Measurements from ENCODE around the gene CBLN3.

DNA sequence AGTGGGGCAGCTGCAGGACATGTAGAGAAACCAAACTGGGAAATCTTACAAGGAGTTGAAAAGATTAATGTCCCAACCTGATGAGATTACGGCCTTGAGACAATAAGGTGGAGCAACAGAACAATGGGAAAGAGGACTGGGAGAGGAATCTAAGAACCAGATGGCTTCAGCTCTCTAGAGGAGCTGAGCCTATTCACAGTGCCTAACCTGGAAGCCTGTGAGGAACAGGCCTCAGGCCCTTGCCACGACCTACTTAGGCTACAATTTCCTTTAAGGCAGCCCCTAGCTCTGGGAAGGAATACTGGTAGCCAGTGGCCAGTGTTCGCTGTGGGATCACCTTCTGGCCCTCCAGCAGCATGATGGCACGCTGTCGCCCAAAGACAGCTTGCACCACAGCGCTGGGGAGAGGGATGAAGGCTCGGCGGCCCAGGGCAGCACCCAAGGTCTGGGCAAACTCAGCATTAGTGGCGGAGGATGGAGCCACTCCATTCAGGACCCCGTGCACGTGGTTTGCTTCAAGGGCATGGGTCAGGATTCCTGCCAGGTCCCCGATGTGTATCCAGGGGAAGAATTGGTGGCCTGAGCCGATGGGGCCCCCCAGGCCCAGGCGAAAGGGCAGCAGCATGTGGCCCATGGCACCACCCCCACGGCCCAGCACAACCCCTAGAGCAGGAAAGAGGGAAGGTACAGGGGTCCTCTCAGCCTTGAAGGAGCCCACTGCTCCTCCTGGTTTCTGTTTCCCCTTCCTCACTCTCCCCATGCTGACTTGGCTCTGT lies 10.6 kb upstream of the CBLN3 start:
- no peak for TF ChIP-seq CTCF (IDR thresholded peaks at IDR 0.05; ENCODE audit: low read length)
- no peak for TF ChIP-seq EZH2 (IDR thresholded peaks at IDR 0.05; ENCODE audit: borderline replicate concordance, low read length)

Data from OCI-LY1 (cell line).